HG03457 (cell line): Measurements from ENCODE around the gene TMEM175.
"Not testable (repeated sequence)": the region's sequence is repeated elsewhere in the genome, so short reads cannot be mapped to it uniquely, and the experiment has no call there.

ENCODE experiments used
- ATAC-seq: cut with Tn5 transposase; IDR thresholded peaks from one replicate; pipeline ENCODE4 v1.9.1; 2021; ENCODE audit warnings: moderate number of reproducible peaks; ENCODE audit not compliant: unreplicated experiment

TMEM175 gene

GRCh38 chr4:987624-988513, 55.6 kb downstream of the TMEM175 start:
- no peak for ATAC-seq

GRCh38 chr4:988726-989721, 56.8 kb downstream of the TMEM175 start:
- ATAC-seq, result no peak

- no peak for ATAC-seq
Observed at GRCh38 chr4:989722-990471, 57.6 kb downstream of the TMEM175 start.

GRCh38 chr4:990746-991367, 58.6 kb downstream of the TMEM175 start:
- no peak for ATAC-seq

- ATAC-seq, result no peak
Observed at GRCh38 chr4:991451-992296, 59.4 kb downstream of the TMEM175 start.

- no peak for ATAC-seq
Observed at GRCh38 chr4:992297-993110, 60.2 kb downstream of the TMEM175 start.

GRCh38 chr4:993111-994029, 61.1 kb downstream of the TMEM175 start, which contains the start of gene SLC26A1:
Gene SLC26A1 (minus strand): TSS chr4:993404. CDS start chr4:991703, 1,701 bp downstream.
- ATAC-seq, result no peak

- no peak for ATAC-seq
Observed at GRCh38 chr4:995311-996026, 63.2 kb downstream of the TMEM175 start.

- no peak for ATAC-seq
Observed at GRCh38 chr4:996030-996996, 64.1 kb downstream of the TMEM175 start.

GRCh38 chr4:996997-997374, 64.7 kb downstream of the TMEM175 start:
- ATAC-seq, result no peak

- no peak for ATAC-seq
Observed at GRCh38 chr4:997375-998071, 65.3 kb downstream of the TMEM175 start.

GRCh38 chr4:998096-998691, 65.9 kb downstream of the TMEM175 start:
- no peak for ATAC-seq

GRCh38 chr4:999240-999863, 67.1 kb downstream of the TMEM175 start:
- ATAC-seq, result not testable (repeated sequence)

GRCh38 chr4:999882-1000425, 67.7 kb downstream of the TMEM175 start:
- ATAC-seq, result no peak
